Articular chondrocyte of knee joint (primary cell): ENCODE data around the gene SLAIN1. TPM values are rescaled to one million over a fixed set of nuclear protein-coding genes. Genes with fewer than 3 reads are reported as not detected.

Experiments
- small RNA-seq: library from RNA; depleted of rRNA; stranded (forward); fragments of <200 nt; gene quantifications from one replicate; pipeline ENCODE3, GENCODE V24; 2012
- total RNA-seq: library from RNA; depleted of rRNA; stranded (reverse); fragments of >200 nt; gene quantifications from 2 replicates; pipeline ENCODE4 v1.2.3, GENCODE V29; 2012

The SLAIN1 gene
- 0.13 and 0.65 TPM in 2 replicates for total RNA-seq

DNA sequence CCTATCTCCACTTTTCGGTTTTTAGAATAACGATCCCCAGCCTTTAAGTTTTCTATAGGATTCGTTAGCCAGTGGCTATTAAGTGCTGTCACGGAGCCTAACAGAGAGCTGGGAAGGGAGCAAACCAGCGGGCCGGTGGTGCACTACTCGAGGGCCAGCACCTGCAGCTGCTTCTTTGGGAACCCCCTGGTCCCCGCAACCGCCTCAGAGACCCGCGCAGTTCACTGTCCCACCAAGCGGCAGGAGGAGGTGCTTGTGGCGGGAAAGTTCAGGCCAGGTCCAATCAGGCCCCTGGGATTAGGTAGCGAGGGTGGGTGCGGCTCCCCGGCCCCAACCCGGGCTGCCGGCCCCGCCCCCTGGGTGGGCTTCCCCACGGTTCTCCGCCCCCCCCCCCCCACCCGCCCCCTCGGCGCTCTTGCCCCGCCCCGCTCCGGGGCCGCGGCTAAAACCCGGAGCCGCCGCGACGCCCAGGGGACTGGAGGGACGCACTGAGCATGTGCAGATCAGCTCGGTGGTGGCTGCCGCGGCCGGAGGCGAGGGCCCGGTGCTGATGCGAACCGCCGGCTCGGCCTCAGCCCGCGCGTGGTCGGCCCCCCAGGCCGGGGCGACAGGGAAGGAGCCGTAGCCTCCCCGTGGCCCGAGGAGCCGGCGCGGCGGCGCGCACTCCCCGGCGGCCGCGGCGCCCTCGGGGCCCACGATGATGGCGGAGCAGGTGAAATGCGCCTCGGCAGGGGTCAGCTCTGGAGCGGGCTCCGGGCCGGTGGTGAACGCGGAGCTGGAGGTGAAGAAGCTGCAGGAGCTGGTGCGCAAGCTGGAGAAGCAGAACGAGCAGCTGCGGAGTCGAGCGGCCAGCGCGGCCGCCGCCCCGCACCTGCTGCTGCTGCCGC is at the start of gene SLAIN1:
SLAIN1 (plus strand) TSS at position 471 of the 887 bp plus-strand sequence; CDS start at position 698, 227 bp downstream.

Small RNA genes lying within 50 kb of the gene (small RNA-seq; reads per million reads assigned to genes)
- gene MIR3665, result not detected
- gene SPTLC1P5, result not detected

Other genes starting within 250 kb of the SLAIN1 start
- not detected in 2 replicates for gene SCEL, start 162.0 kb upstream of the SLAIN1 start, total RNA-seq
- gene EDNRB, start 221.1 kb downstream of the SLAIN1 start, total RNA-seq, result 0.11 TPM in 1 of 2 replicates, not detected in the other